ENCODE data around the gene LRRC59.

- TF ChIP-seq, protein P1, sequence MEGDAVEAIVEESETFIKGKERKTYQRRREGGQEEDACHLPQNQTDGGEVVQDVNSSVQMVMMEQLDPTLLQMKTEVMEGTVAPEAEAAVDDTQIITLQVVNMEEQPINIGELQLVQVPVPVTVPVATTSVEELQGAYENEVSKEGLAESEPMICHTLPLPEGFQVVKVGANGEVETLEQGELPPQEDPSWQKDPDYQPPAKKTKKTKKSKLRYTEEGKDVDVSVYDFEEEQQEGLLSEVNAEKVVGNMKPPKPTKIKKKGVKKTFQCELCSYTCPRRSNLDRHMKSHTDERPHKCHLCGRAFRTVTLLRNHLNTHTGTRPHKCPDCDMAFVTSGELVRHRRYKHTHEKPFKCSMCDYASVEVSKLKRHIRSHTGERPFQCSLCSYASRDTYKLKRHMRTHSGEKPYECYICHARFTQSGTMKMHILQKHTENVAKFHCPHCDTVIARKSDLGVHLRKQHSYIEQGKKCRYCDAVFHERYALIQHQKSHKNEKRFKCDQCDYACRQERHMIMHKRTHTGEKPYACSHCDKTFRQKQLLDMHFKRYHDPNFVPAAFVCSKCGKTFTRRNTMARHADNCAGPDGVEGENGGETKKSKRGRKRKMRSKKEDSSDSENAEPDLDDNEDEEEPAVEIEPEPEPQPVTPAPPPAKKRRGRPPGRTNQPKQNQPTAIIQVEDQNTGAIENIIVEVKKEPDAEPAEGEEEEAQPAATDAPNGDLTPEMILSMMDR (IDR thresholded peaks at IDR 0.05), result no peak
- TF ChIP-seq POLR2AphosphoS5 (IDR thresholded peaks at IDR 0.05), result no peak
- TF ChIP-seq POLR2A (IDR thresholded peaks at IDR 0.05), result no peak
Measured at GRCh38 chr17:50428831-50429424, 31.6 kb upstream of the LRRC59 start.
